ENCODE results near the gene VWA3A. TPM values are rescaled to one million over a fixed set of nuclear protein-coding genes. Genes with fewer than 3 reads are reported as not detected.

Gene VWA3A
- total RNA-seq, 1 experiment from 2014 or later: 0.64 TPM

DNA sequence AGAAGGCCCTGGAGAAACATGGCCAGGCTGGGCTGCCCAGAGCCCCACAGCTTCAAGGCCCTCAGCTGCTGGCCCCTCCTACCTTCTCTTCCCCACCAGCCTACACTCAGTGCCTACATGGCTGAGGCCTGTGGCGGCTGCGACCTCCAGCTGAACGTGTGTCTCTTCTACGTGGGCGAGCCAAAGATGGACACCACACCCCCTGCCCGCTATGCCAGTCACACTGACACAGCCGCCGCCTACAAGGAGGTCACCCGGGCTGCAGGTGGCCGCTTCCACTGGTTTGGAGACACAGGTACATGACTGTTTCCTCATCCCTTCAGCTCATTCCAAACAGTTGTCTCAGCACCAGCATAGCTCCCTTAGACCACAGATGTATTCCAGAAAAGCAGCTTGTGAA lies 40.5 kb downstream of the VWA3A start:
- intact Hi-C loops (cut with micrococcal nuclease; ENCODE audit: unreplicated experiment): no loop called here
- Histone ChIP-seq H3K4me3 (ENCODE audit: low read depth, low read length, poor library complexity, severe bottlenecking) (no peak overlapping the region), H3K36me3 (ENCODE audit: insufficient read depth, low read length, poor library complexity, severe bottlenecking) (no peaks in the 10 kb centered on the region), H3K9me3 (ENCODE audit: low read depth, low read length, poor library complexity, severe bottlenecking) (no peaks in the 10 kb centered on the region), H3K27me3 (replicated peaks; ENCODE audit: insufficient read depth, low read depth, low read length, poor library complexity) (no peaks in the 10 kb centered on the region), H3K27ac (ENCODE audit: low read depth, low read length, poor library complexity, severe bottlenecking) (no peak overlapping the region), H3K4me1 (ENCODE audit: insufficient read depth, low read length, poor library complexity, severe bottlenecking) (no peaks in the 10 kb centered on the region)
- DNase-seq (ENCODE audit: low spot score): no peak
- CTCF ChIA-PET: interaction anchor here (1.1 to 1.4 kb wide), 2 partner anchors 9 to 56 kb away, joined by 5 read pairs; no protein-coding TSS in a partner anchor
- TF ChIP-seq EZH2 (IDR thresholded peaks at IDR 0.05; ENCODE audit: borderline replicate concordance, low read depth, low read length, poor library complexity, severe bottlenecking): no peak
- TF ChIP-seq, protein P1, sequence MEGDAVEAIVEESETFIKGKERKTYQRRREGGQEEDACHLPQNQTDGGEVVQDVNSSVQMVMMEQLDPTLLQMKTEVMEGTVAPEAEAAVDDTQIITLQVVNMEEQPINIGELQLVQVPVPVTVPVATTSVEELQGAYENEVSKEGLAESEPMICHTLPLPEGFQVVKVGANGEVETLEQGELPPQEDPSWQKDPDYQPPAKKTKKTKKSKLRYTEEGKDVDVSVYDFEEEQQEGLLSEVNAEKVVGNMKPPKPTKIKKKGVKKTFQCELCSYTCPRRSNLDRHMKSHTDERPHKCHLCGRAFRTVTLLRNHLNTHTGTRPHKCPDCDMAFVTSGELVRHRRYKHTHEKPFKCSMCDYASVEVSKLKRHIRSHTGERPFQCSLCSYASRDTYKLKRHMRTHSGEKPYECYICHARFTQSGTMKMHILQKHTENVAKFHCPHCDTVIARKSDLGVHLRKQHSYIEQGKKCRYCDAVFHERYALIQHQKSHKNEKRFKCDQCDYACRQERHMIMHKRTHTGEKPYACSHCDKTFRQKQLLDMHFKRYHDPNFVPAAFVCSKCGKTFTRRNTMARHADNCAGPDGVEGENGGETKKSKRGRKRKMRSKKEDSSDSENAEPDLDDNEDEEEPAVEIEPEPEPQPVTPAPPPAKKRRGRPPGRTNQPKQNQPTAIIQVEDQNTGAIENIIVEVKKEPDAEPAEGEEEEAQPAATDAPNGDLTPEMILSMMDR (conservative IDR thresholded peaks at IDR 0.05; ENCODE audit: low read depth, low read length): no peak
- no TSS peak for BruUV-seq (replicated peaks)
- POLR2A ChIA-PET (ENCODE audit: low non-redundant PET): no interaction called here

DNA sequence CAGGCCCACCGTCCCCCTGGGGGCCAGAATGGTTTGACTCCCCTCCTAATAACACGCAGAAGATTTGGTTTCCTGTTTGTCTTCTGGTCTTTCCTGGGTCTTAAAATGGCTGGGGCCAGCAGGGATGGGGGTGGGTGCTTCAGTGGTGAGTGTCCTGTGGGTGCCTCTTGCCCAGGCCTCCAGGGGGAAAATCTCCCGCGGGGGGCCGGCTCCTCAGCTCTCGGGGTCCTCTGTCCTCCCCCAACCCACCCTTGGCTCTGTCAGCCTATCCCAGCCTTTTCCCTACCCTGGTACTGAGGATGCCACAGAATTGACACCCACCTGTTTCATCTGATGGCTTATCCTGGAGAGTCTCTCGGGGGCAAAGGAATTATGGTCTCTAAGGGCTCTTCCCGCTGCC lies 46.1 kb downstream of the VWA3A start:
- ChIA-PET CTCF (no interaction called here), POLR2A (ENCODE audit: low non-redundant PET) (no interaction called here)
- no TSS peak for BruUV-seq (replicated peaks)
- H3K27me3 ChIP-seq (replicated peaks; ENCODE audit: insufficient read depth, low read depth, low read length, poor library complexity): no peaks in the 10 kb centered on the region
- H3K4me3 ChIP-seq (ENCODE audit: low read depth, low read length, poor library complexity, severe bottlenecking): no peak overlapping the region
- no peak for DNase-seq (ENCODE audit: low spot score)
- H3K36me3 ChIP-seq (ENCODE audit: insufficient read depth, low read length, poor library complexity, severe bottlenecking): no peaks in the 10 kb centered on the region
- TF ChIP-seq EZH2 (IDR thresholded peaks at IDR 0.05; ENCODE audit: borderline replicate concordance, low read depth, low read length, poor library complexity, severe bottlenecking): no peak
- TF ChIP-seq, protein P1 (conservative IDR thresholded peaks at IDR 0.05; ENCODE audit: low read depth, low read length): no peak
- no peak overlapping the region for H3K27ac ChIP-seq (ENCODE audit: low read depth, low read length, poor library complexity, severe bottlenecking)
- H3K9me3 ChIP-seq (ENCODE audit: low read depth, low read length, poor library complexity, severe bottlenecking): no peaks in the 10 kb centered on the region
- H3K4me1 ChIP-seq (ENCODE audit: insufficient read depth, low read length, poor library complexity, severe bottlenecking): no peaks in the 10 kb centered on the region
- intact Hi-C loops (cut with micrococcal nuclease; ENCODE audit: unreplicated experiment): no loop called here

DNA sequence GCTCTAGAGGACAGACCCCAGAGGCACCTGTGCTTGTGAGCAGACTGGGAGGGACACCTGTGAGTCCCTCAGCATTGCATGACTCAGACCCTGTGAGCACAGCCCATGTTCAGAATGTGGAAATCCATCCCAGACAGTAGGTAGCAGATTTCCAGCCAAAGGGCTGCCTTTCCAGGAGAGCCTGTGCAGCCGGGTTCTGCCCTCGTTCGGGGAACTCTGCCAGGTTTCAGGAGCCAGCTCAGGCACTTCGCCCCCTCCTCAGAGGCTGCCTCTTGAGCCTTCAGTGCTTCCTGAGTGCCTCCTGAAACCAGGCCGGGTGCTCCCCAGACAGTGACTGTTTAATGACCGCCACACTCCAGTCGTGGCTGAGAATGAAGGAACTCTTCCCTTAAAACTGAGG lies 46.7 kb downstream of the VWA3A start:
- Histone ChIP-seq H3K4me1 (ENCODE audit: insufficient read depth, low read length, poor library complexity, severe bottlenecking) (no peaks in the 10 kb centered on the region), H3K27ac (ENCODE audit: low read depth, low read length, poor library complexity, severe bottlenecking) (no peak overlapping the region), H3K36me3 (ENCODE audit: insufficient read depth, low read length, poor library complexity, severe bottlenecking) (no peaks in the 10 kb centered on the region), H3K27me3 (replicated peaks; ENCODE audit: insufficient read depth, low read depth, low read length, poor library complexity) (no peaks in the 10 kb centered on the region), H3K9me3 (ENCODE audit: low read depth, low read length, poor library complexity, severe bottlenecking) (no peaks in the 10 kb centered on the region), H3K4me3 (ENCODE audit: low read depth, low read length, poor library complexity, severe bottlenecking) (no peak overlapping the region)
- TF ChIP-seq, protein P1 (conservative IDR thresholded peaks at IDR 0.05; ENCODE audit: low read depth, low read length): no peak
- TF ChIP-seq EZH2 (IDR thresholded peaks at IDR 0.05; ENCODE audit: borderline replicate concordance, low read depth, low read length, poor library complexity, severe bottlenecking): no peak
- intact Hi-C loops (cut with micrococcal nuclease; ENCODE audit: unreplicated experiment): no loop called here
- no TSS peak for BruUV-seq (replicated peaks)
- CTCF ChIA-PET: no interaction called here
- POLR2A ChIA-PET (ENCODE audit: low non-redundant PET): no interaction called here
- DNase-seq (ENCODE audit: low spot score): no peak
